HepG2 (cell line): ENCODE data around the gene ANKS3. TPM values are rescaled to one million over a fixed set of nuclear protein-coding genes. Genes with fewer than 3 reads are reported as not detected.

ENCODE experiments used
- AGO2 ChIP-seq: fragments of 200-400 bp; formaldehyde crosslinking; optimal IDR thresholded peaks from 2 replicates; pipeline ENCODE3; 2017; ENCODE audit warnings: mild to moderate bottlenecking, low read depth, low read length, moderate library complexity
- ARHGAP35 ChIP-seq: sonication (generic); formaldehyde crosslinking; IDR thresholded peaks from 2 replicates; pipeline ENCODE4 v1.9.0; 2022; ENCODE audit warnings: mild to moderate bottlenecking, inconsistent platforms, moderate library complexity, missing genetic modification reagents, borderline replicate concordance
- BATF2 ChIP-seq: sonication (generic); formaldehyde crosslinking; IDR thresholded peaks from 2 replicates; pipeline ENCODE4 v1.8.0; 2022; ENCODE audit warnings: mild to moderate bottlenecking, missing genetic modification reagents, moderate library complexity
- BORCS8-MEF2B ChIP-seq: sonication (generic); formaldehyde crosslinking; IDR thresholded peaks from 2 replicates; pipeline ENCODE4 v1.8.0; 2022; ENCODE audit warnings: mild to moderate bottlenecking, missing genetic modification reagents
- CTCF ChIP-seq: sonication (generic); formaldehyde crosslinking; IDR thresholded peaks from 2 replicates; pipeline ENCODE4 v1.5.0; 2020; ENCODE audit warnings: mild to moderate bottlenecking, missing genetic modification reagents, moderate library complexity
- DR1 ChIP-seq: sonication (generic); formaldehyde crosslinking; IDR thresholded peaks from 2 replicates; pipeline ENCODE4 v1.8.0; 2021; ENCODE audit warnings: mild to moderate bottlenecking, missing genetic modification reagents, inconsistent platforms
- ERF ChIP-seq: IDR thresholded peaks from 2 replicates; pipeline ENCODE4 v1.6.1; 2018; ENCODE audit warnings: missing biosample characterization, missing genetic modification reagents
- KDM2A ChIP-seq: sonication (generic); formaldehyde crosslinking; IDR thresholded peaks from 2 replicates; pipeline ENCODE4 v1.4.0; 2020; ENCODE audit warnings: low read depth, missing genetic modification reagents, borderline replicate concordance
- MNT ChIP-seq: fragments of 450-650 bp; IDR thresholded peaks from 2 replicates; pipeline ENCODE4 v1.6.1; 2016
- NFIC ChIP-seq: IDR thresholded peaks from 2 replicates; pipeline ENCODE4 v1.6.1; 2012; ENCODE audit warnings: mild to moderate bottlenecking, low read length, inconsistent platforms
- NONO ChIP-seq, 2 experiments: fragments of 450-650 bp in 1 of 2; sonication (generic) in 1 of 2; formaldehyde crosslinking in 1 of 2; IDR thresholded peaks in 1 of 2; conservative IDR thresholded peaks in 1 of 2; 2 replicates each; pipeline versions ENCODE4 v1.6.1 to v1.8.0; 2017 to 2022; ENCODE audit warnings: mild to moderate bottlenecking in 1 of 2, missing genetic modification reagents in 1 of 2, moderate library complexity in 1 of 2
- POLR2A ChIP-seq, 2 experiments: IDR thresholded peaks; 2 replicates each; pipeline ENCODE4 v1.6.1; 2011; ENCODE audit warnings: low read depth in 2 of 2, low read length in 2 of 2, mild to moderate bottlenecking in 1 of 2, moderate library complexity in 1 of 2; ENCODE audit not compliant: insufficient read depth in 1 of 2
- REPIN1 ChIP-seq: sonication (generic); formaldehyde crosslinking; IDR thresholded peaks from 2 replicates; pipeline ENCODE4 v1.8.0; 2022; ENCODE audit warnings: missing genetic modification reagents, low read depth, mild to moderate bottlenecking, borderline replicate concordance
- SSRP1 ChIP-seq: IDR thresholded peaks from 2 replicates; pipeline ENCODE4 v1.6.1; 2016; ENCODE audit warnings: control low read depth
- STAG1 ChIP-seq: sonication (generic); formaldehyde crosslinking; IDR thresholded peaks from 2 replicates; pipeline ENCODE4 v1.4.0; 2020; ENCODE audit warnings: missing genetic modification reagents
- TIGD3 ChIP-seq: sonication (generic); formaldehyde crosslinking; IDR thresholded peaks from 2 replicates; pipeline ENCODE4 v1.5.1; 2020; ENCODE audit warnings: mild to moderate bottlenecking, missing genetic modification reagents, borderline replicate concordance
- ZC3H4 ChIP-seq: sonication (generic); formaldehyde crosslinking; IDR thresholded peaks from 2 replicates; pipeline ENCODE4 v1.4.0; 2020; ENCODE audit warnings: missing genetic modification reagents, borderline replicate concordance
- ZNF468 ChIP-seq: sonication (generic); formaldehyde crosslinking; IDR thresholded peaks from 2 replicates; pipeline ENCODE4 v1.8.0; 2022; ENCODE audit warnings: mild to moderate bottlenecking, moderate library complexity, missing genetic modification reagents
- polyA plus RNA-seq, 8 experiments: library from polyadenylated mRNA; depleted of rRNA in 3 of 8; stranded (reverse) in 7 of 8; unstranded in 1 of 8; fragments of >200 nt; fragmentation: Illumina TruSeq in 4 of 8; extraction: Trizol in 4 of 8; gene quantifications; 2 replicates each; pipeline versions ENCODE4 v1.2.1 to v1.2.3, GENCODE V29; 2011 to 2016; ENCODE audit warnings: low read depth in 4 of 8, missing spikeins in 1 of 8, mixed read lengths in 1 of 8; ENCODE audit not compliant: insufficient read depth in 1 of 8
- total RNA-seq, 5 experiments: library from RNA; depleted of rRNA; stranded (reverse); fragments of >200 nt; fragmentation: Illumina TruSeq; extraction: Trizol; gene quantifications; 2 replicates each; pipeline ENCODE4 v1.2.3, GENCODE V29; 2016; ENCODE audit warnings: low read depth in 1 of 5

The ANKS3 gene
- total and polyA plus RNA-seq, 2 of the 13 experiments (the other 11 are each of a cell fraction or from before 2014, with no cell fraction given): 11.4 to 15.9 TPM

GRCh38 chr16:4694642-4695451 lies 39.2 kb downstream of the ANKS3 start (continued):
- TF ChIP-seq TIGD3 (no peak), ZNF468 (CRISPR knock-in tag) (no peak), DR1 (CRISPR knock-in tag) (no peak), ARHGAP35 (CRISPR knock-in tag) (no peak), BORCS8-MEF2B (CRISPR knock-in tag) (no peak), NFIC (no peak), SSRP1 (CRISPR knock-in tag) (no peak), BATF2 (0 out of 2 replicates have a peak, but pooled peaks have one; percentile 49), ZC3H4 (no peak), NONO (IDR thresholded peaks at IDR 0.05) (no peak), NONO (CRISPR knock-in tag; conservative IDR thresholded peaks at IDR 0.05) (peak; percentile 57), AGO2 (peak; percentile 65), MNT (no peak), CTCF (peak; percentile 37), STAG1 (CRISPR knock-in tag) (peak; percentile 20; the same call in 1 of the 2 replicates), ERF (CRISPR knock-in tag) (no peak), KDM2A (CRISPR knock-in tag) (peak; percentile 53; the same call in 1 of the 2 replicates), POLR2A (IDR thresholded peaks at IDR 0.05; ENCODE audit: insufficient read depth in 1 of 2, low read depth in 2 of 2, low read length in 2 of 2) (peak in 1 of 2 experiments; percentile 33; a peak in 1 of 4 replicates), REPIN1 (no peak)
